Measurements from ENCODE around the gene B3GALT4.

- TF ChIP-seq RAD21 (IDR thresholded peaks at IDR 0.05; ENCODE audit: low read depth) (no peak), POLR2AphosphoS5 (IDR thresholded peaks at IDR 0.05; ENCODE audit: low read depth, low read length) (no peak), REST (IDR thresholded peaks at IDR 0.05; ENCODE audit: low read depth) (no peak), CTCF (IDR thresholded peaks at IDR 0.05 in 2 of 3, conservative IDR thresholded peaks at IDR 0.05 in 1 of 3; ENCODE audit: borderline replicate concordance in 1 of 3, insufficient read depth in 1 of 3, low read depth in 2 of 3, low read length in 2 of 3) (no peak), FOSL1 (IDR thresholded peaks at IDR 0.05; ENCODE audit: low read depth) (no peak), POLR2A (IDR thresholded peaks at IDR 0.05; ENCODE audit: borderline replicate concordance, extremely low read depth, insufficient read depth, insufficient read length) (no peak)
Measured at GRCh38 chr6:33301877-33302276, 25.0 kb downstream of the B3GALT4 start.

All from HCT116 (cell line).